ENCODE results near the gene ATPAF1.

ATPAF1 gene

GRCh38 chr1:46646844-46647243, 21.3 kb downstream of the ATPAF1 start:
- no peak for DNase-seq

GRCh38 chr1:46646331-46646730, 21.8 kb downstream of the ATPAF1 start:
- no peak for DNase-seq

- no peak for DNase-seq
These were observed 22.3 kb downstream of the ATPAF1 start for GRCh38 chr1:46645815-46646214.

- DNase-seq = peak; percentile 96
These were observed 24.8 kb downstream of the ATPAF1 start for GRCh38 chr1:46643368-46643775.

GRCh38 chr1:46642115-46642680, 26.0 kb downstream of the ATPAF1 start:
- no peak for DNase-seq

- DNase-seq = no peak
These were observed 28.6 kb downstream of the ATPAF1 start for GRCh38 chr1:46639547-46639946.

- DNase-seq = no peak
These were observed 29.2 kb downstream of the ATPAF1 start for GRCh38 chr1:46638921-46639320.

- no peak for DNase-seq
These were observed 30.6 kb downstream of the ATPAF1 start for GRCh38 chr1:46637444-46638083.

GRCh38 chr1:46635205-46635604, 33.0 kb downstream of the ATPAF1 start:
- no peak for DNase-seq

- no peak for DNase-seq
These were observed 37.4 kb downstream of the ATPAF1 start for GRCh38 chr1:46630719-46631118.

GRCh38 chr1:46623743-46624644, 44.2 kb downstream of the ATPAF1 start:
- no peak for DNase-seq

- peak; percentile 58 for DNase-seq
These were observed 45.8 kb downstream of the ATPAF1 start for GRCh38 chr1:46622344-46622743.

- no peak for DNase-seq
These were observed 46.2 kb downstream of the ATPAF1 start for GRCh38 chr1:46621930-46622329.

GRCh38 chr1:46619656-46620258, 48.4 kb downstream of the ATPAF1 start:
- no peak for DNase-seq

- no peak for DNase-seq
These were observed 49.3 kb downstream of the ATPAF1 start for GRCh38 chr1:46618754-46619415.

GRCh38 chr1:46617833-46618232, 50.3 kb downstream of the ATPAF1 start:
- DNase-seq = no peak

GRCh38 chr1:46617108-46617800, 50.9 kb downstream of the ATPAF1 start:
- DNase-seq = no peak

GRCh38 chr1:46616277-46617107, 51.7 kb downstream of the ATPAF1 start, which contains the start of gene MOB3C:
Gene MOB3C, minus strand, starts transcription at chr1:46616811. Its CDS starts 3,490 bp downstream, at chr1:46613321.
- DNase-seq = peak; percentile 75

GRCh38 chr1:46615735-46616134, 52.4 kb downstream of the ATPAF1 start:
- no peak for DNase-seq

- no peak for DNase-seq
These were observed 53.1 kb downstream of the ATPAF1 start for GRCh38 chr1:46615088-46615487.

- no peak for DNase-seq
These were observed 53.6 kb downstream of the ATPAF1 start for GRCh38 chr1:46614604-46614984.
